ENCODE data around the gene AJAP1.

AJAP1 gene

DNA sequence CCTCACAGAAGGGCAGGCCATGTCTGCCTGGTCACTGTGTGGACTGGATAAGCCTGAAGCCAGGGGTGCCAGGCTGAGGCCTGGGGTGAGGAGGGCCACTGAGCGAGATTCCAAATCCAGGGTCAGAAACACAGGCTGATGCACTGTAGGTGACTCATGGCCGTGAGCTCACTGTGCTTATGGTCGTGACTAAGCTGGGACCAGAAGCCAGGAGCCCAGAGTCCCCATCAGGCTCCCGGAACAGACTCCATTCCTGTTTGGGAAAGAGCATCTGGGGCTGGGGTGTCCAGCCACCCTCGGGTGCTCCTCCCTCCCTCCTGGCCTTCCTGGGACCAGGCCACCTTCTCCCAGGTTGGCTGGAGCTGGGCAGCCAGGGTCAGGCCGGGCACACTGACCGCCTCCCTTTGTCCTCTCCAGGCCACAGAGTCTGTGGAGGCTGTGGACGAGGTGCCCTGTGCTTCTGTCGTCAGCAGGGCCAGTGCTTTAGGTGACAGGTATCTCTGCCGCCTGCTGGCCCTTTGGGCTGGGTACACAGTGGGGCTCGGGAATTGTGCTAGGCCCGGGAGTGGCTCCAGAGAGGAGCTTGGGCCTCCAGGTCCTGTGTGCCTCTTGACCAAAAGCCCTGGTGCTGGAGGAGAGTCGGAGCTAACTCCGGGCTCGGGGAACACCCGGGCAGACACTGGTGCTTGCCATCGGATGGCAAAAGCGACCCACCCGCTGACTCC lies 36.7 kb downstream of the AJAP1 start:
- Mint-ChIP-seq H3K4me1 (no peaks in the 10 kb centered on the region), H3K27me3 (no peaks in the 10 kb centered on the region), H3K27ac (no peak overlapping the region), H3K4me3 (no peak overlapping the region), H3K9me3 (no peaks in the 10 kb centered on the region), H3K36me3 (no peaks in the 10 kb centered on the region)
- DNase-seq: no peak
- CTCF ChIA-PET: no interaction called here

DNA sequence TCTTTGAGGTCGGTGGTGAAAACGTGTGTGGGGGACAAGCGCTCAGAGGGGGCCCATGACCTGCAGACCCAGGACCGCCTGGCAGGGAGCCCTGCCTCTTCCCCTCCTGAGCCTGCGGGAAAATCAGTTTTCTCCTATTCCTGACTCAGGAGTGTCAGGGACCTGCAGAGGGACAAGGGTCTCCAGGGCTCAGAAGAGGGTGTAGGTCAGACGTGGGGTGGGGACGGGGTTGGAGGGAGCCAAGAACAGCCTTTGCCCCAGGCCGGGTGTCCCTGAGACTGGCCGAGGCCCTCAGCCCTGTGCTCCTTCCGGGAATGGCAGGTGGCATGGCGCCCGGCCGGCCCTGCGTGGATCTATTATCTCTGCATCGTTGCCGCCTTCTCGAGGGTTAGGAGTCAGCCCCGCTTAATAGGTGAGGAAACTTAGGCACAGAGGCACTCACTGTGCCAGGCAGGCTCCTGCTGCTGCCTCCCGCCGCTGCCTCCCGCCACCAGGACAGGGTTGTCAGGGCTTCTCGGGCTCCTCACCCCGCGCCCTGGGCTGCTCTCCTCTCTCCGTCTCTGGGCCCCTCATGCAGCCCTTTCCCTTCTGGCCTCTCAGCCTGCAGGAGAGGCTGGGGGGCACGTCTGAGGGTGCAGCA lies 37.5 kb downstream of the AJAP1 start:
- Mint-ChIP-seq H3K27ac (no peak overlapping the region), H3K36me3 (no peaks in the 10 kb centered on the region), H3K4me3 (no peak overlapping the region), H3K27me3 (no peaks in the 10 kb centered on the region), H3K4me1 (no peaks in the 10 kb centered on the region), H3K9me3 (no peaks in the 10 kb centered on the region)
- CTCF ChIA-PET: no interaction called here
- no peak for DNase-seq

DNA sequence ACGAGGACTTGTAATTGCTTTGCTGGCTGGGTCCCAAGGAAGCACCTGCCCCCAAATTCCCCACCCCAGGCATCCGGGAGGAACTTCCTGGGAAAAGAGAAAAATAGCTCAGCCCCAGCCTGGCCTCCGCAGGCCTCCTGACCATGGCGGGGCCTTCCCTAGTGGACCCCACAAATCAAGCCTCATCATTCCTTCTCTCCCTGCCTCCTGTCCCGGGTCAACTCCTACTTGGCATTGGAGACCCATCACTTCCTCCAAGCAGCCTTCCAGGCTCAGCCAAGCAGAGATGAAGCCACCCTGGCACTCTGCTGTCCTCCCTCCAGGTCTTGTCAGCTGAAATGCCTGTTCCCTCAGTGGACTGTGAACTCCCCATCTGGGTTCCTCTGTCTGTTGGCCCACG lies 38.0 kb downstream of the AJAP1 start:
- Mint-ChIP-seq H3K4me1 (no peaks in the 10 kb centered on the region), H3K27ac (no peak overlapping the region), H3K36me3 (no peaks in the 10 kb centered on the region), H3K4me3 (no peak overlapping the region), H3K27me3 (no peaks in the 10 kb centered on the region), H3K9me3 (no peaks in the 10 kb centered on the region)
- no peak for DNase-seq
- CTCF ChIA-PET: no interaction called here

DNA sequence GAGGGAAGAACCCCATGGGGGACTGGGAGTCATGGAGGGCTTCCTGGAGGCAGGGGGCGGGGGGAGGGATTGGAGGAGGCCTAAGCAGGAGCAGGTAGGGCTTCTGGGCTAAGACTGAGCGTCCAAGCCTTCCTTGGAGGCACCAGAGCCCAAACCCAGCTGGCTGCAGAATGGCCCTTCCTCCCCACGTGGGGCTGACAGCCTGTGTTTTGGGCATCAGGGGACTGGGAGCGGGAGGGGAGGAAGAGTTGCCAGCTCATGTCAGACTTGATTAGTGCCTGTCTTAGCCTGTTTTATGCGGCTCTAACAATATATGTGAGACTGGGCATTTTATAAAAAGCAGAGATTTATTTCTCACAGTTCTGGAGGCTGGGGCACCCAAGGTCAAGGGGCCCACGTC lies 38.9 kb downstream of the AJAP1 start:
- Mint-ChIP-seq H3K4me3 (no peak overlapping the region), H3K27ac (no peak overlapping the region), H3K4me1 (no peaks in the 10 kb centered on the region), H3K9me3 (no peaks in the 10 kb centered on the region), H3K36me3 (no peaks in the 10 kb centered on the region), H3K27me3 (no peaks in the 10 kb centered on the region)
- no peak for DNase-seq
- CTCF ChIA-PET: no interaction called here

DNA sequence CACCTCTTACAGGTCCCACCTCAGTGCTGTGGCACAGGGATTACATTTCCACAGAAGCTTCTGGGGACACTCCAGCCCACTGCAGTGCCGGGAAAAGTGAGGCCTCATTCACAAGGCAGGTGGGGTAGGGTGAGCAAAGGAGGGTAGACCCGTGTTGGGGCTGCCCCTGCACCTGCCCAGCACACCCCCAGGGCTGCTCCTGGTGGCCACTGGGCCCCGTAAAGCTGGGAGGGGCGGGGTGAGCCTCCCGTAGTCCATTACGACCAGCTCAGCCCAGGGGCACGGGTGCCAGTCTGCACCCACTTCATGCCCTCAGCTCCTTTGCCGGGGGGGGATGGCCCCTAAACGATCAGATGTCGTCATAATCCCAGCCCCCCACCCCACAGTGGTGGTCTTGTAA lies 39.5 kb downstream of the AJAP1 start:
- no peak overlapping the region for H3K4me3 Mint-ChIP-seq
- no peaks in the 10 kb centered on the region for H3K9me3 Mint-ChIP-seq
- H3K27me3 Mint-ChIP-seq: no peaks in the 10 kb centered on the region
- no peaks in the 10 kb centered on the region for H3K4me1 Mint-ChIP-seq
- DNase-seq: no peak
- no peak overlapping the region for H3K27ac Mint-ChIP-seq
- CTCF ChIA-PET: no interaction called here
- H3K36me3 Mint-ChIP-seq: no peaks in the 10 kb centered on the region

DNA sequence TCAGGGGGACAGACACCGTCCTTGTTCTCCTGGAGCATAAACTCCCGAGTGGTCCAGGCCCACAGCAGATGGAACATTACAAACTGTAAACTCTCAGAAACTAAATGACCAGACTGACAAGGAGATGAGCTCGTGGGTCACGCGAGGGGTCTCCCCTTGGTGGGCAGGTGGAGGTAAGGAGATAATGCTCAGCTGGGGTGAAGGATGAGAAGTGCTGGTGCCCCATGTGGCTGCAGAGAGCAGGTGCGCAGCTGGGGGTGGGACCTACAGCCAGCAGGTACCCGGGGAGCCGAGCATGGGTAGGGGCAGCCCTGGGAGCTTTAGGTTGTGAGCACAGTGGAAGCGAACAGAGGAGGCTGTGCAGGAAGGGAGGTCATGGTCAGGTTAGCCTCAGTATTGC lies 40.1 kb downstream of the AJAP1 start:
- no peak for DNase-seq
- CTCF ChIA-PET: no interaction called here
- Mint-ChIP-seq H3K9me3 (no peaks in the 10 kb centered on the region), H3K4me3 (no peak overlapping the region), H3K4me1 (no peaks in the 10 kb centered on the region), H3K27me3 (no peaks in the 10 kb centered on the region), H3K27ac (no peak overlapping the region), H3K36me3 (no peaks in the 10 kb centered on the region)

DNA sequence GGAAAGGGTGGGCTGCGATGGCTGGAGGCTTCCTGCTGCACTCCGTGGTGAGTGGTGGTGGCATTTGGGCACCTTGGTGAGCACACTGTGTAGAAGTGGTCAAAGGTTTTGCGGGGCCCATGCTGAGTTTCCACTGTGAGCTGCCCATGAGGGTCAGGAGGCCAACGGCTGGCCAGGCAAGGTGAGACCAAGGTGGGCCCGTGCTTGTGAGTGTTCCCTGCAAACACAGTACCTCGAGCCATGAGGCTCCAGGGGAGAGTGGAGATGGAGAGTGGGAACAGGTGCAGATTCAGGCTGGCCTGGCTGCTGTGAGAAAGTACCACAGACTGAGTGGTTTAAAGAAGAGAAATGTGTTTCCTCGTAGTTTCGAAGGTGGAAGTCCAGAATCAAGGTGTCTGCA lies 40.8 kb downstream of the AJAP1 start:
- DNase-seq: no peak
- no peaks in the 10 kb centered on the region for H3K4me1 Mint-ChIP-seq
- H3K4me3 Mint-ChIP-seq: no peak overlapping the region

DNA sequence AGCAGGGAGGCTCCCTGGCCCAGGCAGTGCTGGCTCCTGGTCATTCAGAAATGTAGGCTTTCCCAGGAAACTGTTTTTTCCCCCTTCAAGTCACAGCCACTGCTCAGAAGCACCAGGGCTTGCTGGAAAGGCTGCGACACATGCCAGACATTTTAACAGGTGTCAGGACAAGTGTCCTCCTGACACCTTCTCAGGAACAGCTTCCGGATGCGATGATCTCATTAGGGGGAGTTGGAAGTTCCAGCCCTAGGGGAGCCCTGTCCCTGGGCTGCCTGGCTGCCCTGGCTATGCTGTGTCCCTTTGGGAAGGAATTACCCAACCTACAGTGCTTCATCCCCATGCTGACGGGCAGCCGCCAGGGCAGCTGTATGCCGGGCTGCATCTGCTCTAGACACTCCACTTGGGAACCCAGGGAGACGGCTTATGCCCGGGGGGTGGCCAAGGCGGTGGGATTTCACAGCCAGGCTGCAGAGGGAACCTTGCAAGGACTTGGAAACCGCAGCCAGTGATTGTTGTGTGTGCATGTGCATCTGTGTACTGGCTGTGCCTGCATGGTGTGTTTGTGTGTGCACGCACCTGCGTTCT lies 41.8 kb downstream of the AJAP1 start:
- H3K27ac Mint-ChIP-seq: no peak overlapping the region
- no peaks in the 10 kb centered on the region for H3K9me3 Mint-ChIP-seq
- H3K27me3 Mint-ChIP-seq: no peaks in the 10 kb centered on the region
- H3K36me3 Mint-ChIP-seq: no peaks in the 10 kb centered on the region
- no peak for DNase-seq
- CTCF ChIA-PET: no interaction called here
- H3K4me1 Mint-ChIP-seq: no peaks in the 10 kb centered on the region
- H3K4me3 Mint-ChIP-seq: no peak overlapping the region

More for the DNA sequence above, 40.8 kb downstream of the AJAP1 start:
- H3K9me3 Mint-ChIP-seq: no peaks in the 10 kb centered on the region
- no peaks in the 10 kb centered on the region for H3K36me3 Mint-ChIP-seq
- CTCF ChIA-PET: no interaction called here
- H3K27me3 Mint-ChIP-seq: no peaks in the 10 kb centered on the region
- no peak overlapping the region for H3K27ac Mint-ChIP-seq

DNA sequence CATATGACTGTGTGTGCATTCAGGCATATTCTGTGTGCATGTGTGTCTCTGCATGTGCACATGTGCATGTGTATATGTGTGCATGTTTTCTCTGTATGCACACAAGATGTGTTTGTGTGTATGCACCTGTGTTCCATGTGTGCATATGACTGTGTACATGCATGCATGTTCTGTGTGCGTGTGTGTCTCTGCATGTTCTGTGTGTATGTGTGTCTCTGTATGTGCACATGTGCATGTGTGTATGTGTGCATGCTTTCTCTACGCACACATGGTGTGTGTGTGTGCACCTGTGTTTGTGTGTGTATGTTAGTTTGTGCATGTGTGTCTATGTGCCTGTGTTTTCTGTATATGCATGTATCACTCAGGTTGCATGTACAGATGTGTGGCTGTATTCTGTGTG lies 42.3 kb downstream of the AJAP1 start:
- H3K27ac Mint-ChIP-seq: no peak overlapping the region
- no peak for DNase-seq
- H3K4me1 Mint-ChIP-seq: no peaks in the 10 kb centered on the region
- H3K27me3 Mint-ChIP-seq: no peaks in the 10 kb centered on the region
- CTCF ChIA-PET: no interaction called here
- no peaks in the 10 kb centered on the region for H3K36me3 Mint-ChIP-seq
- no peaks in the 10 kb centered on the region for H3K9me3 Mint-ChIP-seq
- H3K4me3 Mint-ChIP-seq: no peak overlapping the region

DNA sequence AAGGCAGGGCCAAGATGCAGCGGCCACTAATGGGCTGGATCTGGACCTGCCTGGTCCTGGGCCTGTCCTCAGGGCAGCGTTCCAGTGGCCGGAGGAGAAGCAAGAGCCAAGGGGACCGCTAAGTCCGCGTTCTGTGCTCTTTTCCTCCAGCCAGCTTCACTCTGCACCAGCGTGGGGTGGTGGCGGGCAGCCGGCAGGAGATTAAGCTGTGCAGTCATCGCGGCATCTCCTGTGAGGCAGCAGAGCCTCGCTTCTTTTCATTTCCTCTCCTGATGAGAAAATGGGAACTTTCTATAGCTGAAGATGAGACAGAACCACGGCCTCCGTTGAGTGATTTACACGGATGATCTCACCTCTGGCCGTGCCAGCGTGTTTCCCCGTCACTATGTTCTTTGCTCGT lies 43.4 kb downstream of the AJAP1 start:
- no peak for DNase-seq
- Mint-ChIP-seq H3K4me1 (no peaks in the 10 kb centered on the region), H3K36me3 (no peaks in the 10 kb centered on the region), H3K9me3 (no peaks in the 10 kb centered on the region), H3K4me3 (no peak overlapping the region), H3K27ac (no peak overlapping the region), H3K27me3 (no peaks in the 10 kb centered on the region)
- CTCF ChIA-PET: no interaction called here

DNA sequence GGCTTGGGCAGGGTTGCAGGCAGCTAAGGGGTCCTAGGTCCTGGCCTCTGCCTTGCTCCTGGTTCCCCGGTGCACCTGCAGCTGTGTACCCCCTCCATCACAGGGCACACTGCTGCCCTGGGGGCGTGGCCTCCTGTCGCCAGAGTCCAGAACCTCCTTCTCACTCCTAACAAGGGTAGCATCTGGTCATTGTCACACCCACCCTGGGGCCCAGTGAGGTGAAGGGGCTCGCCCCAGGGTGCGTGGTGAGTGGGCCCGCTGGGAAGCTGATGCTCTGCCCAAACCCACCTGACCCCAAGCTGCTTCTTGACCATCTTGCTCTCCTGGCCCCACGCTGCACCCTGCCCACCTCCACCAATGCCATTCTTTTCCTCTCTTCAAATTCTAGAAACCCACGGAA lies 44.5 kb downstream of the AJAP1 start:
- Mint-ChIP-seq H3K27ac (no peak overlapping the region), H3K9me3 (no peaks in the 10 kb centered on the region), H3K27me3 (no peaks in the 10 kb centered on the region), H3K4me1 (no peaks in the 10 kb centered on the region), H3K36me3 (no peaks in the 10 kb centered on the region), H3K4me3 (no peak overlapping the region)
- DNase-seq: no peak
- CTCF ChIA-PET: no interaction called here

DNA sequence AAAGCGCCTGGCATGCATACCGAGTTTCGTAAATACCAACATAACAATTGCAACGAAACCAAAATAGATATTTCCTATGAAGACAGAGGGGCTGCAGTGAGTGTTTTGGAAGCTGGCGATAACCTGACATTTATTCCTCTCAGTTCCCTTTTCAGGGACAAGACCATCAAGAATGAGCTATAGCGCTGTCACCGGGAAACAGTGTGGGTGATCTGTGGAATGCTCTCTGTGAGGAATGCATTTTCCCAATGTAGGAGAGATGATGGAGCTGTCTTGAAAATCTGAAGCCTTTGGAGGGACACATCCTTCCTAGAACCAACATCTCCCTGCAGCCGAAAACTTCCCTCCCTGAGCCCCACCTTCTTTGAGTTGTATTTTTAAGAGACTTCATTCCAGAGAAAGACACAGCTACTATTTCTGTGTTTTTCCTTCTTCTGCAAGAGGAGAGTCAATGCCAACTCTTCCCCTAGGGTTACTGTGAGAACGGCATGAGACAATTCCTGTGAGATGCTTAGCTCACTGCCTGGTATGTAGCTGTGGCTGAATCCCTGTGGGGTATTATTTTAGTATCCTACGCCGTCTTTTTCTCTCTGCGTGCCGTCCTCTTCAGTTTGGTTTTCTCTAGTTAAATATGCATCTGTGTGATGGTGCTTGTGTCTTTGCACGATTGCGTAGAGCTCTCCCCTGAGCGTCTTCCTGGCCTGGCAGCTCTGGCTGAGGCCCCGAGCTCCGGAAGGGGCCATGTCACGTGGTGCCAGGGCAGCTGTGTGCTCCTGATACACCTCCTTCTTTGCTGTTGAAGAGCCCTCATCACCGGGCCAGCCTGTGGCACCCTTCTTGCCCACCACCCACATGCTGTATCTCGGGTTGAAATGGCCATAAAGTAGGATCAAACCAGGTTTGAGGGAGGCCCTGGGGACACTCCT lies 45.2 kb downstream of the AJAP1 start:
- H3K27ac Mint-ChIP-seq: no peak overlapping the region
- no peaks in the 10 kb centered on the region for H3K9me3 Mint-ChIP-seq
- DNase-seq: no peak
- no peak overlapping the region for H3K4me3 Mint-ChIP-seq
- H3K4me1 Mint-ChIP-seq: no peaks in the 10 kb centered on the region
- CTCF ChIA-PET: no interaction called here
- H3K27me3 Mint-ChIP-seq: no peaks in the 10 kb centered on the region
- no peaks in the 10 kb centered on the region for H3K36me3 Mint-ChIP-seq

DNA sequence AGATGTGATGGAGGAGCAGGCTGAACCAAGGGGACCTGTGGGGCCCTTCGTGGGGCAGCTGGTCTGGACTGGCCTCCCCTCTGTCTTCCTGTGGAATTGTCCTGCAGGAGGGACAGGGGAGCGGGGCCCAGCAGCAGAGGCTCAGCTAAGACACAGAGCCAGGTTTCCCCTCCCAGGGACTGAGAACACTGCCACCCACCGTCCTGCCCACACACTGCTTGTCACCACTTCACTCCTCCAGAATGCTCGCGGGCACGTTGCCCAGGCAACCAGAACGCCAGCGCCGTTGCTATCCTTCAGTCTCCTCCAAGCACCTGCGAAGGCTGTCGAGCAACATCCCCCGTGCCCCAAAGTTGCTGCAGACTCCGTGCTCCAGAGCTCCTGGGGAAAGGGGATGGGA lies 46.4 kb downstream of the AJAP1 start:
- Mint-ChIP-seq H3K27me3 (no peaks in the 10 kb centered on the region), H3K4me3 (no peak overlapping the region), H3K27ac (no peak overlapping the region), H3K4me1 (no peaks in the 10 kb centered on the region), H3K36me3 (no peaks in the 10 kb centered on the region), H3K9me3 (no peaks in the 10 kb centered on the region)
- no peak for DNase-seq
- CTCF ChIA-PET: no interaction called here

DNA sequence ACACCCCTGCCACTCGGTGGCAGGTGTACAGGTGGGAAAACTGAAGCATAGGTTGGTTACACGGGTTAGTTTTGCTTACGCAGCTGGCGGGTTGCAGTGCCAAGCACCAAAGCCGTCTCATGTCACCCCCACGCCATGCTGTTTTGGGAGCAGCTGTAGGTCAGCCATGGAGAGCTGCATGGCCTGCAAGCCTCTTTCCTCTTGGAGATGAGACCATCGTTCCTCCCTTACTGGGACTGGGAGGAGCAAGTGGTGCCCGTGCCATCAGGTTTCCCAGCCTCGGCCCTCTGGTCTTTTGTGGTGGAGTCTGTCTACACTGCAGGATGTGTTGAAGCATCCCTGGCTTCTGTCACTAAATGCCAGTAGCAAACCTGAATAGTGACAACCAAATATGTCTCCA lies 46.9 kb downstream of the AJAP1 start:
- no peaks in the 10 kb centered on the region for H3K9me3 Mint-ChIP-seq
- H3K36me3 Mint-ChIP-seq: no peaks in the 10 kb centered on the region
- CTCF ChIA-PET: no interaction called here
- H3K4me1 Mint-ChIP-seq: no peaks in the 10 kb centered on the region
- DNase-seq: no peak
- no peak overlapping the region for H3K27ac Mint-ChIP-seq
- no peak overlapping the region for H3K4me3 Mint-ChIP-seq
- no peaks in the 10 kb centered on the region for H3K27me3 Mint-ChIP-seq

DNA sequence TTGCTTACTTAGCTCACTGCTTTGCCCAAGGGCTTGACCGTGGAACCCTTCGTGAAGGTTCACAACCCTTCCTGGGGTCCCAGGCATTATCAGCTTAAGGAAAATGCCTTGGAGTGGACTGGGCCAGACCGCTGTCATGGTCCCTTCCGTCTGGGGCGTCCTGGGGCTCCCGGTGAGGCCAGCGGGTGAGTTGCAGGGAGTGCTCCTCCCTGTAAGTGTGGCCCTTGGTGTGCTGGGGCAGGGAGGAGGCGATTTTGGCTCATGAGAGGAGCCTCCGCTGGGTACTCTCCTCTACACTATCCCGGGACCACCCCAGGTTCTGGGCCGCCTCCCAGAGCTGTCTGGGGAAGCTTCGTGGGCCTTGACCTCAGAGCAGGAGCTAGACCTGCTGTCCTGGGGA lies 48.1 kb downstream of the AJAP1 start:
- no peak for DNase-seq
- CTCF ChIA-PET: no interaction called here
- Mint-ChIP-seq H3K27ac (no peak overlapping the region), H3K4me3 (no peak overlapping the region), H3K27me3 (no peaks in the 10 kb centered on the region), H3K9me3 (no peaks in the 10 kb centered on the region), H3K4me1 (no peaks in the 10 kb centered on the region), H3K36me3 (no peaks in the 10 kb centered on the region)

Measured in activated naive CD4-positive, alpha-beta T cell treated with anti-CD3 and anti-CD28 coated beads, Interleukin-2, amount 10 ng/mL, durations not matched to agents 7 days and 5 days (primary cell).